Measurements from ENCODE around the gene PRR7. TPM values are rescaled to one million over a fixed set of nuclear protein-coding genes. Genes with fewer than 3 reads are reported as not detected.
"Not testable (repeated sequence)": the region's sequence is repeated elsewhere in the genome, so short reads cannot be mapped to it uniquely, and the experiment has no call there.

The PRR7 gene
- 48.0 and 55.4 TPM in 2 replicates for total RNA-seq (2014; rRNA removed)
- 15.5 TPM for polyA plus RNA-seq (2012)

- DNase-seq (ENCODE audit: low read depth), result peak; percentile 63
These were observed at the start of gene PRR7 for GRCh38 chr5:177446200-177447065. TSS of gene PRR7 (plus strand) at chr5:177446814. CDS start at chr5:177455068, 8,254 bp downstream.

DNA sequence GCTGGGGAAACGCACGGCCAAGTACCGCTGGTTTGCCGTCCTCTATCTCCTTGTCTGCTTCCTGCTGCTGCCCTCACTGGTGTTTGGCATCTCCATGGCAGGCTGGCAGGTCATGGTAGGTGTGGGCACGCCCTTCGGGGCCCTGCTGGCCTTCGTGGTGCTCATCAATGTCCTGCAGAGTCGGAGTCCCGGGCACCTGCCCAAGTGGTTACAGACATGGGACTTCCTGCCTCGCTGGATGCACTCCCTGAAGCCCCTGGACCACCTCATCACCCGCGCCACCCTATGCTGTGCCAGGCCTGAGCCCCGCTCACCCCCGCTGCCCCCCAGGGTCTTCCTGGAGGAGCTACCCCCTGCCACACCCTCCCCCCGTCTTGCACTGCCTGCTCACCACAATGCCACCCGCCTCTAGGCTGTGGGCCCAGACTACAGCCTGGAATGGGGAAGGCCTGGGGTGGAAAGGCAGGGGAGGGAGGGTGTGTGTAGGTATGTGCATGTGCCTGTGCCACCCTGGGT is 48.7 kb upstream of the PRR7 start:
- no peak for DNase-seq (ENCODE audit: low read depth)

GRCh38 chr5:177399997-177400868 is 46.4 kb upstream of the PRR7 start, which contains the start of gene PFN3:
TSS of gene PFN3 (minus strand) at chr5:177400661. CDS start at chr5:177400576, 85 bp downstream.
- DNase-seq (ENCODE audit: low read depth), result no peak

DNA sequence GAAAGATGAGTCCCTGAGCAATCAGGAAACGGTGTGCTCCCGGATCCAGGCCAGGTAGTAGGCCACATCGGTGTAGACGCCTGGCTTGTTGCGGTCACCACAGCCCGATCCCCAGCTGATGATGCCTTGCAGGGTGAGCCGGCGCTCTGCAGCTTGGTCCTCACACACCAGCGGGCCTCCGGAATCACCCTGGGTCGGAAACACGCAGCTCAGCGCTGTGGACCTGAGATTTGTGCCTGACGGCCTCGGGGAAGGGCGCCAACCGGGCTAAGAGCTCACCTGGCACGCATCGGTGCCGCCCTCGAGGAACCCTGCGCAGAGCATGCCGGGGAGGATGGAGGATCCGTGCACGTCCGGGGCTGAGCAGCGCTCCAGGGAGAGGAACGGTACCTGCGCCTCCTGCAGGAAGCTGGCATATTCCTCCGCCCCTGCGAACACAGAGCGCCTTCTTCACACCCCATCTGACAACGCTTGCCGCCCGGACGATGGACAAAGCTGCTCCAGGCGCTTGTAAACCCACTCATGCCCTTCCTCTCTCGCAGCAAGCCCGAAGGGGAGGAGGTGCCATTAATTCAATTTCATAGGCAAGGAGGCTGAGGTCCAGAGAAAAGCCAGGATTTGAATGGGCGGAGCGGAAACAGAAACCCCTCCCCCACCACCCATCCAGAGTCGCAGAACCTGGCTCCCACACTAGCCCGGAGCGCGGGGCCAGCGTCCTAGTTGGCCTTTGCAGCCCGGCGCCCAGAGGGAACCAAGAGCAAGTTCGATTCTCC is 44.2 kb upstream of the PRR7 start:
- peak; percentile 32 for DNase-seq (ENCODE audit: low read depth)

DNA sequence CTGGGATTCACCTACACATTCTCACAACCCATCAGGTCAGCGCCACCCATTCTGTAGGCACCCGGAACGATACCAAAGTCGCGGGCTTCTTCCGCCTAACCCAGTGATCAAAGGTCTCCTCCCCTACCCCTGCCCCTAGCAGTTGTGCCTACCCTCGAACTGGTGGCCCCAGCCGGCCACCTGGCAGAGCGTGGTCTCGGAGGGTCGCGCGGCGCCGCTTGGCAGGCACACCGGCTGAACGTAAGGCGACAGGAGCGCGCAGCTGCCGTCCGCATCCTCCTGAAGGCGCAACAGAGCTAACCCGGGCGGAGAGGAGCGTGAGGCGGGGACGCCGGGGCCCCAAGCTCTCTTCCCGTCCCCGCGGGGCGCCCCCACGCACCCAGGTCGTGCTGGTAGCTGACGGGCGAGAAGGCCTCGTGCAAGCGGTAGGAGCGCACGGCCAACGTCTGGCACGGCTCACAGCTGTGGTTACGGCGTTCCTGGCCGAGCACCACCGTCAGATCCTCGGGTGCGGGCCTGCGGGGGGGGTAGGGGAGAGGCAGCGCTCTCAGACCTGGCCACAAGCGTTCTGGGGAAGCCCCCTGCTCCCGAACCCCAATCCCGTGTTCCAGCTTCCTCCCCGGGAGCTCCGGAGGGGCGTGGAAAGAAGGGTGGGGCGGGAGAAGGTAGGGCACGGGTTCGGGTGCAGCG is 43.4 kb upstream of the PRR7 start:
- DNase-seq (ENCODE audit: low read depth), result no peak

- peak; percentile 74 for DNase-seq (ENCODE audit: low read depth)
These were observed 42.6 kb upstream of the PRR7 start for GRCh38 chr5:177403792-177404640.

- no peak for DNase-seq (ENCODE audit: low read depth)
These were observed 41.9 kb upstream of the PRR7 start for GRCh38 chr5:177404641-177405179.

- no peak for DNase-seq (ENCODE audit: low read depth)
These were observed 41.3 kb upstream of the PRR7 start for GRCh38 chr5:177405312-177405711.

- no peak for DNase-seq (ENCODE audit: low read depth)
These were observed 40.8 kb upstream of the PRR7 start for GRCh38 chr5:177405805-177406204.

- no peak for DNase-seq (ENCODE audit: low read depth)
These were observed 37.4 kb upstream of the PRR7 start, which contains the start of gene F12 for GRCh38 chr5:177409043-177409801. TSS of gene F12 (minus strand) at chr5:177409564. CDS start at chr5:177409527, 37 bp downstream.

DNA sequence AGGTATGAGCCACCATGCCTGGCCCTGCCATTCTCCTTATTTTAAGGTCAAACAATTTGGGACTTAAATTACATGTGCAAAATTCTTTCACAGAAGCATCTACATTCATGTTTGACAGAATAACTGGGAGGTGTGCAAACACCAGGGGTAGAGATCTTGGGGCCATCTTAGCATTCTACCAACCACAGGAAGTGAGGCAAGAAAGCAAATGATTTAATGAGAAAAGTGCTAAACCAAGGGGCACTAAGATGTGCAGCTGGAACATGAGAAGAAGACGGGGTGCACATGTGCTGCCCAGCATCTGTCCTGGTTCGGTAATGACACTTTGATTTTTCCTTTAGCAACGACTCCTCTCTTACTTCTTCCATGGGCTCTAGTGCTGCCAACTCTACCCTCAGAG is 36.0 kb upstream of the PRR7 start:
- no peak for DNase-seq (ENCODE audit: low read depth)

- DNase-seq (ENCODE audit: low read depth), result no peak
These were observed 33.9 kb upstream of the PRR7 start for GRCh38 chr5:177412603-177413233.

GRCh38 chr5:177414481-177414880 is 32.1 kb upstream of the PRR7 start:
- DNase-seq (ENCODE audit: low read depth), result no peak

- not testable (repeated sequence) for DNase-seq (ENCODE audit: low read depth)
These were observed 29.5 kb upstream of the PRR7 start for GRCh38 chr5:177417081-177417480.

GRCh38 chr5:177419046-177419445 is 27.6 kb upstream of the PRR7 start:
- peak; percentile 70 for DNase-seq (ENCODE audit: low read depth)

DNA sequence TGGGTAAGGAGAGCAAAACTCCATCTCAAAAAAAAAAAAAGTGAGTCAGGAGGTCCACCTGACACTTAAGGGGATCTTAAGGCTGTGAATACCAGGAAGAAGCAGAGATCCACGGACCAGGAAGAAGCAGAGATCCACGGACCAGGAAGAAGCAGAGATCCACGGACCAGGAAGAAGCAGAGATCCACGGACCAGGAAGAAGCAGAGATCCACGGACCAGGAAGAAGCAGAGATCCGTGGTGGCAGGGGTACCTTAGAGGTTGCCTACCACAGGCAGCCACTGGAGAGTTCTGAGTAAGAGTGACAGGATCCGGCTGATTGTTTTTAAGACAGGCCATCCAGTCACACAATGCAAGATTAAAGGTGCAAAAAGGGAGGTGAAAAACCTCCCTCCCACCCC is 26.1 kb upstream of the PRR7 start:
- not testable (repeated sequence) for DNase-seq (ENCODE audit: low read depth)

DNA sequence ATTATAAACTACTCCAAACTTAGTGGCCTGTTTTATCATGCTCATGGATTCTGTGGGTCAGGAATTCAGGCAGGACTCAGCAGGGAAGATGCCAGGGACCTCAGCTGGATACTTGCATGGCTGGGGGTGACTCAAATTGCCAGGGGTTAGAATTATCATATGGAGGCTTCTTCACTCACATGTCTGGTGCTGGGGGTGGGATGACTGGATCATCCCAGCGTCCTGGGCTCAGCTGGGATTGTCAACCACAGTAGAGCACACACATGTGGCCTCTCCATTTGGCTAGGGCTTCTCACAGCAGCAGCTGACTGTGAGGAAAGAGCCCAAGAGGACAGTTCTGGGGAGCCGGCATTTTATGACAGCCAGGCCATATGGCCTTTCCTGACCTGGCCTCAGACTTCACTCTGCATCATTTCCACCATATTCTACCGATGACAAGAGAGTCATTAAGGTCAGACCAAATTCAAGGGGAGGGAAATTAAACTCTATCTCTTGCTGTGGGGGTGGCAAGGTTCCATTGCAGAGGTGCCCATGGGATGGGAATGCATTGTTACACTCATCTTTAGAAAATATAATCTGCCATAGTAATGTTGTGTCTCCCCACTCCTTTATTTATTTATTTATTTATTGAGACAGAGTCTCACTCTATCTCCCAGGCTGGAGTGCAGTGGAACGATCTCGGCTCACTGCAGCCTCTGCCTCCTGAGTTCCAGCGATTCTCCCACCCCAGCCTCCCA is 25.4 kb upstream of the PRR7 start:
- peak; percentile 35 for DNase-seq (ENCODE audit: low read depth)
